WERI-Rb-1 (cell line): ENCODE results near the gene SLC44A4.
A peak's percentile ranks its signal among the peaks of the same experiment; 100 is the strongest.
"Not testable (repeated sequence)": the region's sequence is repeated elsewhere in the genome, so short reads cannot be mapped to it uniquely, and the experiment has no call there.

Experiments used
- DNase-seq: peaks from one replicate; pipeline ENCODE4 v3.0.0-alpha.2; 2020
- H3K27ac ChIP-seq: fragments of 250-450 bp; sonication (Bioruptor Pico); 2 replicates; pipeline ENCODE4 v1.5.1; 2020; ENCODE audit warnings: mild to moderate bottlenecking, moderate library complexity
- H3K27me3 ChIP-seq: fragments of 250-450 bp; sonication (Bioruptor Pico); 2 replicates; pipeline ENCODE4 v1.5.1; 2021; ENCODE audit warnings: mild to moderate bottlenecking, low read depth, moderate library complexity; ENCODE audit not compliant: insufficient read depth, severe bottlenecking
- H3K36me3 ChIP-seq: fragments of 250-450 bp; sonication (Bioruptor Pico); 2 replicates; pipeline ENCODE4 v1.5.1; 2020; ENCODE audit warnings: mild to moderate bottlenecking, moderate library complexity
- H3K4me3 ChIP-seq: 2 replicates; pipeline ENCODE4 v1.5.1; 2011; ENCODE audit warnings: low read depth, mild to moderate bottlenecking, control low read depth, low read length
- H3K9me3 ChIP-seq: fragments of 250-450 bp; sonication (Bioruptor Pico); 2 replicates; pipeline ENCODE4 v1.5.1; 2021; ENCODE audit warnings: mild to moderate bottlenecking, moderate library complexity; ENCODE audit not compliant: severe bottlenecking
- TF ChIP-seq, protein P1 (sequence below): IDR thresholded peaks from 2 replicates; pipeline ENCODE4 v1.5.1; 2011; ENCODE audit warnings: low read depth, mild to moderate bottlenecking, control low read depth, inconsistent platforms, low read length

Gene SLC44A4

GRCh38 chr6:31858707-31859106, 20.1 kb downstream of the SLC44A4 start:
- no peak for DNase-seq
- TF ChIP-seq, protein P1, sequence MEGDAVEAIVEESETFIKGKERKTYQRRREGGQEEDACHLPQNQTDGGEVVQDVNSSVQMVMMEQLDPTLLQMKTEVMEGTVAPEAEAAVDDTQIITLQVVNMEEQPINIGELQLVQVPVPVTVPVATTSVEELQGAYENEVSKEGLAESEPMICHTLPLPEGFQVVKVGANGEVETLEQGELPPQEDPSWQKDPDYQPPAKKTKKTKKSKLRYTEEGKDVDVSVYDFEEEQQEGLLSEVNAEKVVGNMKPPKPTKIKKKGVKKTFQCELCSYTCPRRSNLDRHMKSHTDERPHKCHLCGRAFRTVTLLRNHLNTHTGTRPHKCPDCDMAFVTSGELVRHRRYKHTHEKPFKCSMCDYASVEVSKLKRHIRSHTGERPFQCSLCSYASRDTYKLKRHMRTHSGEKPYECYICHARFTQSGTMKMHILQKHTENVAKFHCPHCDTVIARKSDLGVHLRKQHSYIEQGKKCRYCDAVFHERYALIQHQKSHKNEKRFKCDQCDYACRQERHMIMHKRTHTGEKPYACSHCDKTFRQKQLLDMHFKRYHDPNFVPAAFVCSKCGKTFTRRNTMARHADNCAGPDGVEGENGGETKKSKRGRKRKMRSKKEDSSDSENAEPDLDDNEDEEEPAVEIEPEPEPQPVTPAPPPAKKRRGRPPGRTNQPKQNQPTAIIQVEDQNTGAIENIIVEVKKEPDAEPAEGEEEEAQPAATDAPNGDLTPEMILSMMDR: no peak

GRCh38 chr6:31857774-31858173, 21.0 kb downstream of the SLC44A4 start:
- not testable (repeated sequence) for H3K27ac ChIP-seq, DNase-seq, H3K9me3 ChIP-seq, H3K27me3 ChIP-seq, H3K4me3 ChIP-seq
- H3K36me3 ChIP-seq: peaks cover 43% of the 10 kb centered on the region

More at GRCh38 chr6:31858707-31859106, 20.1 kb downstream of the SLC44A4 start:
- Histone ChIP-seq H3K27me3 (no peaks in the 10 kb centered on the region), H3K9me3 (peaks cover 2% of the 10 kb centered on the region), H3K36me3 (peaks cover 41% of the 10 kb centered on the region), H3K4me3 (no peak overlapping the region), H3K27ac (no peak overlapping the region)

DNA sequence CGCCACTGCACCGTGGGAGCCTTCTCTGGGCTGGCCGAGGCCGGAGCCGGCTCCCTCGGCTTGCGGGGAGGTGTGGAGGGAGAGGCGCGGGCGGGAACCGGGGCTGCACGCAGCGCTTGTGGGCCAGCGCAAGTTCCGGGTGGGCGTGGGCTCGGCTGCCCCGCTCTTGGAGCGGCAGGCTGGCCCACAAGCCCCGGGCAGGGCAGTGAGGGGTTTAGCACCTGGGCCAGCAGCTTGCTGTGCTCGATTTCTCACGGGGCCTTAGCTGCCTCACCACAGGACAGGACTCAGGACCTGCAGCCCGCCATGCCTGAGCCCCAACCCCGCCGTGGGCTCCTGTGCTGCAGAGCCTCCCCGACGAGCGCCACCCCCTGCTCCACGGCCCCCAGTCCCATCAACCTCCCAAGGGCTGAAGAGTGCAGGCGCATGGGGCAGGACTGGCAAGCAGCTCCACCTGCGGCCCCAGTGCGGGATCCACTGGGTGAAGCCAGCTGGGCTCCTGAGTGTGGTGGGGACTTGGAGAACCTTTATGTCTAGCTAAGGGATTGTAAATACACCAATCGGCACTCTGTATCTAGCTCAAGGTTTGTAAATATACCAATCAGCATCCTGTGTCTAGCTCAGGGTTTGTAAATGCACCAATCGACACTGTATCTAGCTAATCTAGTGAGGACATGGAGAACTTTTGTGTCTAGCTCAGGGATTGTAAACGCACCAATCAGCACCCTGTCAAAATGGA, 26.6 kb downstream of the SLC44A4 start:
- DNase-seq, H3K27me3 ChIP-seq, H3K4me3 ChIP-seq: not testable (repeated sequence)
- Histone ChIP-seq H3K36me3 (peaks cover 15% of the 10 kb centered on the region), H3K27ac (0 out of 2 replicates have a peak overlapping the region, but pooled peaks have one; percentile 5), H3K9me3 (peaks cover 11% of the 10 kb centered on the region)

DNA sequence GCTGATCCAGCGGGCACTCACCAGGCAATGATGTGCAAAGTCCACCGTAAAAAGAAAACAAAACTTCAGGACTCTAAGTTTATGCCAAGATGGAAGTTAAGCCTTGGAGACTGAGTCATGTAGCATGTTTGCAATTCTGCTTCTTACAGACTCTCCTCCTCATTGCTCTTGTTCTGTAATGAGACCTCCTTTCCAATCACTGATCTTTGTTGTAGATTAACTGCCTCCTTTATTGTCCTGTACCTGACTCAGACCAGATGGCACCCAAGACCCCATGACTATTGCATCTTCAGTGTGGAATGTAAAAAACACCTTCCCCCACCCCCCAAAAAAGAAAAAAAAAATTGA, 27.3 kb downstream of the SLC44A4 start:
- TF ChIP-seq, protein P1: no peak
- no peak for DNase-seq

DNA sequence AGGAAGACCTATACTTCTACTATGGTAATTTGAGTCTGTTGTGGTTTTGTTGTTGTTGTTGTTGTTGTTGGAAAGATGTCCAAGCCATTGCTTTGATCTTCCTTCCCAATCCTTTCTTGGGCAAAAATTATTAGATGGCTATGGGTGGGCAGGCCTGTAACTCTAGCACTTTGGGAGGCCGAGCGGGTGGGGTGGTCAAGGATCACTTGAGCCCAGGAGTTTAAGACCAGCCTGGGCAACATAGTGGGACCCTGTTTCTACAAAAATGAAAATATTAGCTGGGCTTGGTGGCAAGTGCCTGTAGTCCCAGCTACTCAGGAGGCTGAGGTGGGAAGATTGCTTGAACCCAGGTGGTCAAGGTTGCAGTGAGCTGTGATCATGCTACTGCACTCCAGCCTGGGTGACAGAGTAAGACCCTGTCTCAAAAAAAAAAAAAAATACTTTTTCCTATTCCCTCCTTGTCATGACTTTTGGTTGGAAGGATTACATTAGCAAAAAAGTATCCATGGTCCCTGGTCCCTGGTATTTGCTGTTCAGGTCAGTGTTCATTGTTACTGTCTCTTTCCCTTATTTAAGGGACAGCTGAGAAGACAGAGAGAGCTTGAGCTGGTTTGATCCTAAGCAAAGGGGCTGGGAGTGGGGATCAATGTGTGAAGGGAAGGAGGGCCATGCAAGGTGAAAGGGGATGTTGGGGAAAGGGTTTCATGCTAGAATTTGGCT, 27.9 kb downstream of the SLC44A4 start:
- 0 out of 2 replicates have a peak overlapping the region, but pooled peaks have one; percentile 5 for H3K27ac ChIP-seq
- H3K4me3 ChIP-seq: no peak overlapping the region
- DNase-seq: no peak
- no peaks in the 10 kb centered on the region for H3K27me3 ChIP-seq
- H3K9me3 ChIP-seq: peaks cover 11% of the 10 kb centered on the region
- TF ChIP-seq, protein P1: no peak
- peaks cover 12% of the 10 kb centered on the region for H3K36me3 ChIP-seq

More for the DNA sequence above, 27.3 kb downstream of the SLC44A4 start:
- H3K4me3 ChIP-seq: no peak overlapping the region
- peaks cover 11% of the 10 kb centered on the region for H3K9me3 ChIP-seq
- 0 out of 2 replicates have a peak overlapping the region, but pooled peaks have one; percentile 5 for H3K27ac ChIP-seq
- peaks cover 12% of the 10 kb centered on the region for H3K36me3 ChIP-seq
- H3K27me3 ChIP-seq: no peaks in the 10 kb centered on the region

DNA sequence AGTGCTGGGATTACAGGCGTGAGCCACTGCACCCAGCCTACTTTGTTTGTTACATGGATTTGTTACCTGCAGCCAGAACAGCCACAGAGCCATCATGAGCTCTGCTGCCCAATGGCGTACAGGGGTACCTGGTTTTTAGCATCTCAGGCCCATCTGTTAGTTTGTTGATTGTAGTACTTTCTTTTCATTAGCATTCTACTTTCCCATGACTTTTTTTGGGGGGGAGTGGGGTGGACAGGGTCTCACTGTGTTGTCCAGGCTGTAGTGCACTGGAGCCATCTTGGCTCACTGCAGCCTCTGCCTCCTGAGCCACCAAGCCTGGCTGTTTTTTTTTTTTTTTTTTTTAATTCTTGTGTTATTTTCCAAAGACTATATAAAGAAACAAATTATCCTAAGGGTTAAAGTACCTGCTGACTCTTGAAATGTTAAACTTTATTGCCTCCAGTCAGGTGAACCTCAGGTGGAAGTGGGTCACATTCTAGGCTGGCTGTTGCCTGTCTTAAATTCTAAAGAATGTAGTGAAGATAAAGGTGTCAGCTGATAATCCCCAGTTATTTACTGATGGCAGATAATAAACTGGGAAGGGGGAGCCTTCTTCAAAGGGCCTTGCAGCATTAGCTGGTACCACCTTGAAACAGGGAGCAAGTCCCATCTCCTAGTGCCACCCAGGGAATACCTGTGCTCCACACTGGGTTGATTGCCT, 31.4 kb downstream of the SLC44A4 start:
- no peak overlapping the region for H3K27ac ChIP-seq
- H3K36me3 ChIP-seq: peaks cover 5% of the 10 kb centered on the region
- H3K9me3 ChIP-seq: peaks cover 7% of the 10 kb centered on the region
- no peak overlapping the region for H3K4me3 ChIP-seq
- no peak for DNase-seq
- no peaks in the 10 kb centered on the region for H3K27me3 ChIP-seq
- TF ChIP-seq, protein P1: no peak
